Raji (cell line): ENCODE results near the gene UBE2H.

ENCODE experiments used
- POLR2A ChIP-seq: IDR thresholded peaks from 2 replicates; pipeline ENCODE4 v1.6.1; 2011; ENCODE audit warnings: low read depth, low read length, control low read depth; ENCODE audit not compliant: insufficient read depth

UBE2H gene

DNA sequence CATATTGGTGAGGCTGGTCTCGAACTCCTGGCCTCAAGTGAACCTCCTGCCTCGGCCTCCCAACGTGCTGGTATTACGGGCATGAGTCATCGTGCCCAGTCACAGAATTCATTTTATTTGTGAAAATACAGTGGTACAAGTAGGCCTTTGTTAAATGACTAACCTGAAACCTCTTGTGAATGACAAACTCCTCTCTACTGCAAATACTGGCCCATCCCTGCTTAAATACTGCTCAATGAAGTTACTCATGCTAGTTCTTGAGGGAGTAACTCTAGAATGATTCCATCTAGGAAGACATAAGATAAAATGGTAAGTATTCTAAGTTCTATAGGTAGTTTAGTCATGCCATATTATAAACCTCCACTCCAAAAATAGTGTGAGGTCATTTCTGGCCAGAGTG, 80.7 kb downstream of the UBE2H start:
- no peak for TF ChIP-seq POLR2A

DNA sequence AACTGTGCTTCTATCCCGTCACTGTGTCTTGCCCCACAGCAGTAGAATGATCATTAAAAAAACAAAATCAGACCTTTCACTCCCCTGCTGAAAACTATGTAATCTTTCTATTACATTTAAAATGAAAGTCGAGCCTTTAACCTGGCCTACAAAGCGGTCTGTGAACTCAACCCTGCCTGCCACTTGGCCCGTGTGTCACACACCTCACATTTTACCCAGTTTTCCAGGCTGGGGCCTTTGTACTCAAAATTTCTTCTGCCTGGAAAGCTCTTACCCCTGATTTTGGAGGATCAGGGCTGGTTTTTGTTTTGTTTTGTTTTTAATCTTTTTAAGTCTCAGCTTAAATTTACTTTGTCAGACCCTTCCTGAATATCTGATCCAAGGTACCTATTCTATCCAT, 82.1 kb downstream of the UBE2H start:
- no peak for TF ChIP-seq POLR2A

DNA sequence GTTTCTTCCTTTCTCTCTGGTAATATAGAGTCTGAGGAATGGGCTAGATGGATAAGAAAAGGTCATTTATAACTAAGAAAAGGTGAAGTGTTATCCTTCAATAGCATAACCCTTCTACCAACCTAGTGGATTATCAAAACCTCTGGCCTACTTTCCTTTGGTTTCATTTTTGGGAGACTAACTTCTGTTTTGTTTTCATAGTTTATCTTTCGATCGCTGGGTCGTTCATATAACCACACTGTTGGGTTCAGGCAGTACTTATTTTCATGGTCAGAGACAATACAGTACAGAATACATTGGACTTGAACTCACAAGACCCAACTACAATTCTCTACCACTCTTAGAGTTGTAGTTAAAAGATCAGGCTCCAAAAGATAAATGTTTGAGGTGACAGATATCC, 86.5 kb downstream of the UBE2H start:
- TF ChIP-seq POLR2A = no peak

- TF ChIP-seq POLR2A = no peak
Measured at GRCh38 chr7:129865925-129866201, 86.9 kb downstream of the UBE2H start.

- no peak for TF ChIP-seq POLR2A
Measured at GRCh38 chr7:129865093-129865924, 87.5 kb downstream of the UBE2H start.

DNA sequence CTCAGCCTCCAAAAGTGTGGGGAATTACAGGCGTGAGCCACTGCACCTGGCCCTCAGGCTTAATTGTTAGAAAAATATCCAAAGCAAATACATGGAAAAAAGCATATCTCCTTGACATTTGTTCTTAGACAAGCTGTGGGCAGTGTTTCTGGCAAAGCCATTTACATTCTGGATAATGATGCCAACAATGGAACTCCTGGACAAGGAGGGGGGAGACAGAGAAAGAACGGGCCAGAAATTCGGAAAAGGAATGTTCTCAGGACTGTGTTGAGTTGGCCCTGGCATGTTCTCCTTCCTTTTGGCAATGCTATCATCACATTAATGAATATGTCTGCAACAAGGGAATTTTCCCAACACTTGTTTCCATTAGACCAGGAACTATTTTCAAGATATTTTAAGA, 88.7 kb downstream of the UBE2H start:
- TF ChIP-seq POLR2A = no peak

GRCh38 chr7:129862682-129863081, 90.1 kb downstream of the UBE2H start:
- no peak for TF ChIP-seq POLR2A

GRCh38 chr7:129859183-129859582, 93.6 kb downstream of the UBE2H start:
- TF ChIP-seq POLR2A = no peak

GRCh38 chr7:129858490-129858889, 94.3 kb downstream of the UBE2H start:
- TF ChIP-seq POLR2A = no peak

GRCh38 chr7:129857313-129857712, 95.4 kb downstream of the UBE2H start:
- TF ChIP-seq POLR2A = no peak

GRCh38 chr7:129855935-129856717, 96.6 kb downstream of the UBE2H start:
- TF ChIP-seq POLR2A = no peak

GRCh38 chr7:129855234-129855673, 97.5 kb downstream of the UBE2H start:
- no peak for TF ChIP-seq POLR2A

DNA sequence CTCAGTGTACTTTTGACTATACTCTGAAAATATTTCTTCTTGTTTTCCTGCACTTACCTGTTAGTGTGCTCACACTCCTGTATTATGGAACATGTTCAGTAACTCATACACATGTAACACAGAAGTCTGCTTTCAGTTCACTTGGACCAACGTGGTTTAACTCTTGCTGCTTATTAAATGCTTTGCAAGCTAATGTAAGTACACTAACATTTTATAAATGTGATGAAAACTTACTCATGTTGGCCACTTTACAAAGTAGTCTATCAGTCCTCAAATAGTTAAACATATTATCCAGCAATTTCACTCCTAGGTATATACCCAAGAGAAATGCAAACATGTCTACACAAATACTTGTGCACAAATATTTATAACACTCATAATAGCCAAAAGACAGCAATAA, 98.4 kb downstream of the UBE2H start:
- TF ChIP-seq POLR2A = no peak

GRCh38 chr7:129853661-129854268, 99.0 kb downstream of the UBE2H start:
- TF ChIP-seq POLR2A = no peak

- no peak for TF ChIP-seq POLR2A
Measured at GRCh38 chr7:129851809-129852208, 101.0 kb downstream of the UBE2H start.

GRCh38 chr7:129851174-129851573, 101.6 kb downstream of the UBE2H start:
- no peak for TF ChIP-seq POLR2A
